Measurements from ENCODE around the gene HPSE2. TPM values are rescaled to one million over a fixed set of nuclear protein-coding genes. Genes with fewer than 3 reads are reported as not detected.

Gene HPSE2
- total RNA-seq, 2 donors from 2014 or later: 1.0 to 1.8 TPM

DNA sequence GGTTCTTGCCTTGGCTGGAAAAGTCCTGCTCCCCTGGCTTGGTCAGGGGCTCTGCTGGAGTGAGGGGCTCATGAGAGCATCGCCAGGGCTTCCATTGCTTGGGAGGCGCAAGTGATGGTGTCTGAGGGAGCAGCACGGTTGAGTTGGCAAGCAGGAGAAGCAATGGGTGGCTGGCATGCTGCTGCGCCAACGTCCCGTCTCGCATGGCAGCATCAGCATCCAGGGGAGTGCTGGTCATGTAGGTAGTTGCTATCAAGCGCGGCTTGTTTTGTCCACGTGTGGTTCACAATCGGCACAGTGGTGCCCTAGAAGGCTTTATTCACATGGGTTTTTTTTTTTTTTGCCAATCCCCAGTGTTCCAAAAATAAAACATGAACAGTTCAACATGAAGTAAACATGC, 824.5 kb downstream of the HPSE2 start:
- H3K4me1 ChIP-seq: peaks cover 4% of the 10 kb centered on the region
- TF ChIP-seq, protein P1, sequence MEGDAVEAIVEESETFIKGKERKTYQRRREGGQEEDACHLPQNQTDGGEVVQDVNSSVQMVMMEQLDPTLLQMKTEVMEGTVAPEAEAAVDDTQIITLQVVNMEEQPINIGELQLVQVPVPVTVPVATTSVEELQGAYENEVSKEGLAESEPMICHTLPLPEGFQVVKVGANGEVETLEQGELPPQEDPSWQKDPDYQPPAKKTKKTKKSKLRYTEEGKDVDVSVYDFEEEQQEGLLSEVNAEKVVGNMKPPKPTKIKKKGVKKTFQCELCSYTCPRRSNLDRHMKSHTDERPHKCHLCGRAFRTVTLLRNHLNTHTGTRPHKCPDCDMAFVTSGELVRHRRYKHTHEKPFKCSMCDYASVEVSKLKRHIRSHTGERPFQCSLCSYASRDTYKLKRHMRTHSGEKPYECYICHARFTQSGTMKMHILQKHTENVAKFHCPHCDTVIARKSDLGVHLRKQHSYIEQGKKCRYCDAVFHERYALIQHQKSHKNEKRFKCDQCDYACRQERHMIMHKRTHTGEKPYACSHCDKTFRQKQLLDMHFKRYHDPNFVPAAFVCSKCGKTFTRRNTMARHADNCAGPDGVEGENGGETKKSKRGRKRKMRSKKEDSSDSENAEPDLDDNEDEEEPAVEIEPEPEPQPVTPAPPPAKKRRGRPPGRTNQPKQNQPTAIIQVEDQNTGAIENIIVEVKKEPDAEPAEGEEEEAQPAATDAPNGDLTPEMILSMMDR (IDR thresholded peaks at IDR 0.05): no peak
- intact Hi-C loops (cut with DNase I): no loop called here
- no peak for DNase-seq
- no peaks in the 10 kb centered on the region for H3K9me3 ChIP-seq
- H3K9ac ChIP-seq (ENCODE audit: low read depth in 2 of 2, low read length in 2 of 2): no peak overlapping the region
- H3K4me3 ChIP-seq: no peak overlapping the region
- no peak overlapping the region for H3K27ac ChIP-seq
- no peaks in the 10 kb centered on the region for H3K36me3 ChIP-seq
- H3K27me3 ChIP-seq: no peaks in the 10 kb centered on the region

DNA sequence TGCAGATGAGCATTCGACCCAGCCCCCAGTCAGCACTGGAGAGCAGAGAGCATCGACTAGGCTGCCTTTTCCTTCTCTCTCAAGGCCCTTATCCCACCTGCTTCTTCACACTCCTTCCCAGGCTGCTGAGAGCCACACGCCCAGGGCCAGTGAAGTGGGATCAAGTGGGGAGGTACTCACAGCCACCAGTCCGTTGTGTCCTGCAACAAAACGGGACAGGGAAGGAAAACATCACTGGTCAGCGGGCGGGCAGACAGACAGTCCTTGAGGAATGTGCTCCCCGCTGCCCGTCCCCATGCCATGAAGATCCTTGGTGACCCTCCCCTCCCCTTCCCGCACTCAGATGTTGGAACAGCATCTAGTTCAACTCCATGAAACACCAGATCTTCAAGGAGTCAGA, 824.9 kb downstream of the HPSE2 start:
- H3K27ac ChIP-seq: no peak overlapping the region
- H3K36me3 ChIP-seq: no peaks in the 10 kb centered on the region
- DNase-seq: no peak
- H3K9ac ChIP-seq (ENCODE audit: low read depth in 2 of 2, low read length in 2 of 2): no peak overlapping the region
- H3K4me1 ChIP-seq: peaks cover 4% of the 10 kb centered on the region
- intact Hi-C loops (cut with DNase I): no loop called here
- H3K27me3 ChIP-seq: no peaks in the 10 kb centered on the region
- TF ChIP-seq, protein P1 (IDR thresholded peaks at IDR 0.05): no peak
- no peaks in the 10 kb centered on the region for H3K9me3 ChIP-seq
- no peak overlapping the region for H3K4me3 ChIP-seq

DNA sequence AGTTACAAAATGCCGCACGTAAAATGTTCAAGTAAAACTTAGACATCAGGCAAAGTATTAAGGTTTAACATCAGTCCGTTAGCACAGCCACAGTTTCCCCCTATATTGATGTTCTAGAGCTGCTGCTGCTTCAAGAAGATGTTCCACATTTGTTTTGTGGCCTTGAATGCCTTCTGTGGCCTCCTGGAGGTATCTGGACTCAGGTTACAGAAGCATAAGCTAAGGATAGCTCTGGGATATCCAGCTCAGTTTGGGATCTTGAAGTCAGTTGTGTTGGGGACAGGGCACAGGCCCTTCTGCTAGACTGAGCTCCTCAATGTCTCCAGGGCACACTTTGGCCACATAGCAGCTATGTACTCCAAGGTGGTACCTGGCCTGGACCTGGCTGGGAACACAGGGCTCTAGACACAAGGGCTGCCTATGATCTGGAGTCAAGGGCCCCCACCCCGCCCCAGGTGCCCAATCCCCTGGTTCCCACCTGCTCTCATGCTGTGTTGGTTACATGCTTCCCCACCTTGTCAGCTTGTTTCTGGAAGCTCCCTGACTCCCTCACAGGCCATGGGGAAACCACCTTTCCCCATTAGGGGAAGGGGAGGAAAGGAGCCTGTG, 825.4 kb downstream of the HPSE2 start:
- Histone ChIP-seq H3K27me3 (no peaks in the 10 kb centered on the region), H3K9ac (ENCODE audit: low read depth in 2 of 2, low read length in 2 of 2) (no peak overlapping the region), H3K4me3 (no peak overlapping the region), H3K4me1 (peaks cover 4% of the 10 kb centered on the region), H3K27ac (no peak overlapping the region), H3K9me3 (no peaks in the 10 kb centered on the region), H3K36me3 (no peaks in the 10 kb centered on the region)
- TF ChIP-seq, protein P1 (IDR thresholded peaks at IDR 0.05): no peak
- DNase-seq: no peak
- intact Hi-C loops (cut with DNase I): no loop called here

DNA sequence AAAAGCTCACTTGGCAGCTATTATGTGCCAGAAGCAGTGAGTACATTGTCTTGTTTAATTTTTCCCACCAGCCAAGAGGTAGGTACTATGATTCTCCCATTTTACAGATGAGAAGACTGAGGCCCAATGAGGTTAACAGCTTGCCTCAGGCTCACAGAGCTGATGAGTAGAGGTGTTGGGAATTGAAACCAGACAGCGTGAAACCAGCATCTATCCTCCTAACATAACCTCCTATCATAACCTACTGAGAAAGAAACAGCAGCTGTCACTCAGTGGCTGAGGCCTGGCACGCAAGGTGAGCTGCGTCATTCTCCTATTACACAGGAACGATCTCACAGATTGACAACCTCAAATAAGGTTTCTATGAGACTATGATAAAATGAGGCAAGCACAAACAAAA, 826.9 kb downstream of the HPSE2 start:
- DNase-seq: no peak
- no peaks in the 10 kb centered on the region for H3K27me3 ChIP-seq
- H3K27ac ChIP-seq: no peak overlapping the region
- peaks cover 8% of the 10 kb centered on the region for H3K4me1 ChIP-seq
- no peaks in the 10 kb centered on the region for H3K36me3 ChIP-seq
- intact Hi-C loops (cut with DNase I): no loop called here
- no peak overlapping the region for H3K4me3 ChIP-seq
- H3K9ac ChIP-seq (ENCODE audit: low read depth in 2 of 2, low read length in 2 of 2): no peak overlapping the region
- TF ChIP-seq, protein P1 (IDR thresholded peaks at IDR 0.05): no peak
- H3K9me3 ChIP-seq: no peaks in the 10 kb centered on the region

DNA sequence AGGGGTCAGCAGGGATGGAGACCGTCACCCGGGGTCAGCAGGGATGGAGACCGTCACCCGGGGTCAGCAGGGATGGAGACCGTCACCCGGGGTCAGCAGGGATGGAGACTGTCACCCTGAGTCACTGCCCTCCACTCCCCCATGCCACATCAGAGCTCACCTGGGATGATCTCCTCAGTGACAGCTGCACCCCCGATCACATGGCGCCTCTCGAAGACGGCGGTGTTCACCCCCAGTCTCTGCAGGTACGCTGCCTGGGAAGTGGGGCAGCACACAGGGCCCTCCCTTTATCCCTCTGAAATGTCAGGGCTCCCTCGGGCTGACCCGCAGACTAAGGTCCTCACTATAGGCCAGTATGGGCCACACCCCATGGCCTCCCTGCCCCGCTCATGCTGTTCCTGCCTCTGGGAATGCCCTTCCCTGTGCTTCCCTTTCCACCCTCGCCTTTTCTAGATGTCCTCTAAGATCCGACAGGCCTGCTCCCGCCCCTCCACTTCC, 827.9 kb downstream of the HPSE2 start:
- TF ChIP-seq, protein P1 (IDR thresholded peaks at IDR 0.05): no peak
- no peak overlapping the region for H3K27ac ChIP-seq
- intact Hi-C loops (cut with DNase I): no loop called here
- no peaks in the 10 kb centered on the region for H3K9me3 ChIP-seq
- H3K36me3 ChIP-seq: no peaks in the 10 kb centered on the region
- H3K9ac ChIP-seq (ENCODE audit: low read depth in 2 of 2, low read length in 2 of 2): no peak overlapping the region
- peaks cover 8% of the 10 kb centered on the region for H3K4me1 ChIP-seq
- no peak for DNase-seq
- no peak overlapping the region for H3K4me3 ChIP-seq
- H3K27me3 ChIP-seq: no peaks in the 10 kb centered on the region

Small RNA genes within 50 kb of the gene (microRNA-seq; reads per million reads assigned to microRNA genes)
- gene MIR4685 (5.0 reads per million), gene MIR6507 (3.3 reads per million)

Other genes starting within 250 kb of the HPSE2 start
- under 1 TPM; 0.27 to 0.35 TPM for gene CNNM1, start 93.5 kb upstream of the HPSE2 start, total RNA-seq
- 100 to 1,000 TPM in 1 of 2 donors, 10 to 100 TPM in 1; 96.7 to 135 TPM for gene GOT1, start 194.8 kb upstream of the HPSE2 start, total RNA-seq

Data from colonic mucosa (tissue), 4 donors.